Daoy (cell line): Measurements from ENCODE around the gene SMOC1. TPM values are rescaled to one million over a fixed set of nuclear protein-coding genes. Genes with fewer than 3 reads are reported as not detected.

ENCODE experiments used
- DNase-seq: peaks from one replicate; pipeline ENCODE4 v3.0.0-alpha.2; 2015; ENCODE audit warnings: low read depth
- total RNA-seq: library from RNA; depleted of rRNA; stranded (reverse); fragments of >200 nt; shearing (Covaris generic); gene quantifications from 2 replicates; pipeline ENCODE4 v1.2.3, GENCODE V29; 2014

The SMOC1 gene
- total RNA-seq, 1 experiment from 2014 or later: 5.9 TPM

DNA sequence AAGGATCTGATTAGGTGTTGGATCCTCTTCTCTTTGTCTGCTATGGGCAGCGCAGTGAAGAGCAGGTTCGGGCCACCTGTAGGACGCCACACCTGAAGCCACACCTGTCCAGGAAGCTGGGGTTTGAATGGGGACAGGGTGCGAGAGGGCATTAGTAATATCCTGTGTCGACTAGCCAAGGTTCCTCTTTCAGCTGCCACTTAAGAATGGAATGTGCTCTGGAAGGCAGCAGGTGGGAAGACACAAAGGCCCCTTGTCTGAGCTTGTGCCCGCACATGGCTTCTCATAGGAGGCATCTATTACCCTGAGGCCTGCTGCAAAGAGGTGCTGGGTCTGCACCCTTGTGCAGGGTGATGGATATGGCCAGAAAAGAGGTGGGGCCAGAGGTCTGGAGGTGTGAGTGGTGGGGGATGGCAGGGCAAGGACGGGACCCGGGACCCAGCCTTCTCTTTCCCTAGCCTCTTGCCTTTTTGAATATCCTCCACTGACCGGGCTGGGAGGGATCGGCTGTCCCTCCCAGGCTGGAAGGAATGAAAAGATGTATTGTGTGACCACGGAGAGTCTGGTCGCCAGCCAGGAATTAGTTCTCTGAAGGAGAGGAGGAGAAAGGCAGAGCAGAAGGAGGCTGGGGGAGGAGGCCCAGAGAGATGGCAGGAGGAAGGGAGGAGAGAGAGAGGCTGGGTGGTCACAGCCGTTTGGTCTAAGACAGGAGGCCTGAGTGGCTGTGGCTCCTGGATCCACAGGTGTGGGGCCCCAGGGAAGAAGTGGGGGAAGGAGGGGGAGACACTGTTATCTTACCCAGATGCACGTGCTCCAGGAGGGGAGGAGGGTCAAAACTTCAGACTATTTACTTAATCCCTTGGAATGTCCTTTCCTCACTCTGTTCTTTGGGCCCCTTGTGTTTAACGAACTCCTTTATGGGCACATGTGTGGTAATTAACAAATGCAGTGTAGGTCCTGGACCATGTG, 101.5 kb downstream of the SMOC1 start:
- no peak for DNase-seq

DNA sequence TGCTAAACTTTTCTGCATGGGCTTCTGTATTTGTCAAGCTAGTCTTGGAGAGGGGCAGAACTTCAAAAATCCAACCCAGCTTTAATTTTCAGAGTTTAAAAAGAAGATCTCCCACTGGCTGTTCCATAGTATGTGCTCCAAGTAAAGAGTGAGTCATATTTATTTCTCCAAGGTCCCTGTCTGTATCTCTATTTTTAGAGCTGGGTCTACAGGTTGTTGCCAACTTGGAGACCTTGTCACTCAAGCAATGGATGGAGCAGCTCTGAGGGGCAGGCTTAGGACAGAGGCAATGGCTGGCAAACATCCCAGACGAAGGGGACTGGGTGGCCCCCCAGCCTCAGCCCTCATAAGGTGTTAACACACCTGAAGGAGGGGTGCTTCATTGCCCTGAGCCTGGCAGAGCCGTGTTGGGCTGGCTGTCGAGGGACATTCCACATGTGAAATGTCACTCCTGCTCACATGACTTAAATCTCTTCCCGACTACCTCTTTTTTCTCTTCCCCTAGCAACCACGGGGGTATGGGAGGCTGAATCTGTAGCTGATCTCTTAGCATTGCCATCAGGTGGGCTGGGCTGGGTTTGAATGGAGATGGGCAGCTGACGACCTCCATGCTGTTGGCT, 103.1 kb downstream of the SMOC1 start:
- DNase-seq: no peak

DNA sequence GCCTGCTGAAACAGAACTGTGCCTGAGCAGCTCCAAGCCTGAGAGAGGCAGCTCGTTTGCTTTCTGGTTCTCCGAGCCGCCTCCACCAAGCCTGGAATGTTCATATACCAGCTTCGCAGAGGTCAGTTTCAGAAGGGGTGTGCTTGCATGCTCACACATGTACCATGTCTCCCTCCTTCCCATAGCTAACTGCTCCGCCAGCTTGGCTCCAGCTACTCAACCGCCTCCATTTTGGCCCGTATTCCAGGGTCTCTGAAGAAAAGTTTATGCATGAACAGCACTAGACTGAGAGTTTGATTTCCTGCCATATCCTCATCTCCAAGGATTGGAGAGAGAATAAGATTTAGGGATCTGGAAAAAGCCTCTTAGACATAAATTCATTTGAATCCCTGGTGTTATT, 103.7 kb downstream of the SMOC1 start:
- no peak for DNase-seq

DNA sequence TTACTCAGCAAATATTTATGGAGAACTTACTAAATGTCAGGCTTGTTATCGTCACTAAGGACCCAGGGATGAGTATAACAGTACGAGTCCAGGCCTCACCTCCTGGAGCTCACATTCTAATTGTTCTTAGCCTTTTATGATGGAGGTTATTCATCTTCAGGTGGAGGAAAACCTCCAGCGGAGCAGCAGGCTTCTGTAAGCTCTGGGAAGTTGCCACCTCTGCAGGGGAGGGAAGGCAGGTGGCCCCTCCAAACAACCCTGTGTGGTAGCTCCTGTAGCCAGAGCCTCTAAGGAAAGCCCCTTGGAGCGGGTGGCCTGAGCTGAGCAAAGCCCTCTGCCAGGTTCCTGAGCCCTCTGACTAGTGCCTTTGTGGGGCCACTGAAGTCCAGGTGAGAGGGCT, 104.1 kb downstream of the SMOC1 start:
- DNase-seq: no peak

DNA sequence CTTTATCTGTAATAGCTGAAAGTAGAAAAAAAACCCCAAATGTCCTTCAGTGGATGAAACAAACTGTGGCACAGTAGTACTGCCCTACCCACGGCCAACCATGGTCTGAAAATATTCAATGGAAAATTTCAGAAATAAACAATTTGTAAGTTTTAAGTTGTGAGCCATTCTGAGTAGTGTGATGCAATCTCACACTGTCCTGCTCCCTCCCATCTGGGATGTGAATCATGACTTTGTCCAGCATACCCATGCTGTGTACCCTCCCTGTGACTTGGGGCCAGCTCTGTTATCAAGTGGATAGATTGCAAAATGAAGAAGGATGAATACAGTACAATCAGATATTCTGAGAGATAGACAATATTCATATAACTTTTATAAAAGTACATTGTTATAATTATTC, 106.2 kb downstream of the SMOC1 start:
- DNase-seq: no peak

DNA sequence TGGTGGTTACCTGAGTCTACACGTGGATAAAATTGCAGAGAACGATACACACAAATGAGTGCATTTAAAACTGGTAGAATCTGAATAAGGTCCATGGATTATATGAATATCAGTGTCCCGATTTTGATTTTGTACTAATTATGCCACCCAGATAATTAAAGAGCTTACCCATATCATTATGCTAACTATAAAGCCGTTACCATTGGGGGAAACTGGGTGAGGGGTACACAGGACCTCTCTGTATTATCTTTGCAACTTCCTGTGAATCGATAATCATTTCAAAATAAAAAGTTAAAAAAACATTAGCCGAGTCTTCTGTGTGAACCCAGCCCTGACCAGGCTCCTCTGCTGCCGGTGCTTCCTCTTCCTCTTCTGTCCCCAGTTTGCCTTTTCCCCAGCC, 107.1 kb downstream of the SMOC1 start:
- DNase-seq: no peak

DNA sequence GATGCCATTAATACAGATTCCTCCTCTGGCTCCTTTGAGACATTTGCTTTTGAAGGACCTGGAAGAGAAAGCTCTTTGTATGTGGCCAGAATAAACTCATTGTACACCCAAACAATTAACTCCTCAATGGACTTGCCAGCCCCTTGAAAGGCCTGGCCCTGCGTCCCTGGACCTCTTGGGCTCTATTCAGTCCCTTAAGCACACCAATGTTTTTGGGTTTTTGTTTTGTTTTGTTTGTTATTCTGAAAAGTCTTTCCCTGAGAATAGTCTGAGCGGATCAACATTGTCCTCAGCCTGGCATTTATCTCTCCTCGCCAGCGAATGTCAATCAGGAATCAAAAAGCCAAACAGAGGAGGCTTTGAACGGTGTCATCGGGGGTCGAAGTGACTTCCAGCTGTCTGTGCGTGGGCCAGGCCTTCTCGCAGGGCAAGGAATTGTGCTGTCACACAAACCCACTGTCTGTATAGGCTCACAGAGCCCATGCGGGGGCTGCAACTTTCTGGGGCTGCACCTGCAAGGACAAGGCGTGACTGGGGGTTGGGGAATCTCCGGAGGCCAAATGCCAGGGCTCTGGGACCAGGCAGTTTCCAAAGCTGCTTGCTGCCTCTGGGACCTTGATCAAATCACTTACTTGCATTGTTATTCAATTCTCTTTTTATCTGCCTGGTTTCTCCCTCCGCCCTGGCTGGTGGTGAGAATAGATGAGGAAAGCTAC, 108.3 kb downstream of the SMOC1 start:
- DNase-seq: no peak

DNA sequence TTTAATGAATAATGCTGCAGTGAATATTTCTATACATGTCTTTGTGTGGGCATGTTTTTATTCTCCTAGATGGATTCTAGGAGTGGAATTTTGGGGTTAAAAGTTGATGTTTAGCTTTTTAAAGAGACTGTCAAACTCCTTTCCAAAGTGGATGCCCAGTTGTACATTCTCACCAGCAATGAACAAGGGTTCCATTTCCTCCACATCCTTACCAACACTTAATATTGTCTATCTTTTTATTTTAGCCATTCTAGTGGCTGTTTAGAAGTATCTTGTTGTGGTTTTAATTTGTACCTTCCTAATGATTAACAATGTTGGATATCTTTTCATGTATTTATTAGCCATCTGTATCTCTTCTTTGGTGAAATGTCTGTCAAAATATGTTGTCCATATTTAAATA, 109.8 kb downstream of the SMOC1 start:
- no peak for DNase-seq

DNA sequence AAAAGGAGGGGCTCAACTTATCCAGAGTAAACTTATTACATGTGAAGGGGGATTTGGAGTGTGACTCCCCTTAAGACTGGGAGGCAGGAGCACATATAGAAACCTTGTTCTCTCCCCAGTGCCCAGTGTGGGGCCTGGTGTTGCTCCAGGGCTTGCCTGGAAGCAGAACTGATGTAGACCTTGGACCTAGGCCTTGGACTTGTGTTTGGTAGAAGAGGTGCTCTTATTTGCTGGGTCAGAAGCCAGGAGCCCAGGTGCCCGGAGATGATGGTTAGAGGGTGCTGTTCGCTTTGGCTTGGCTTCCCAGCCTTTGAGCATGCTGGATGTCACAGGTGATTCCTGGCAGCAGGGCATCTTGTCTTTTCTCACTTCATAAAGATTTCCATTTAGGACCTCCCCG, 110.4 kb downstream of the SMOC1 start:
- no peak for DNase-seq

DNA sequence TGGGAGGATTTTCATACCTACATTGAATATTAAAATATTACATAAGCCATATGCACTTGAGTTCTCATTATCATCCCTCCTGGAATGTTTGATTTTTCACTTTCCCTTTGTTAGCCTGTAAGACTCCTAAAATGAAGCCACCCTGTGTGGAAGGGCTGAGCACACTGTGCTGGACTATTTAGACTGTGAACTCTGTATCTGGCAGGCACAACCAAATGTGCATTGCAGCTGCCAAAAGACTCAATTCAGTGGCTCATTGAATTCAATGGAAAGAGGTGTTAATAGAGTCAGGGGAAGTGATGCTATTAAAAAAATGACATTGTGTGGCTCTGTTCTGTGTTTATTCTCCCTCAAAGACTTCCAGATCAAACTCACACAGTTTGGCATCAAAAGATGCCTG, 111.1 kb downstream of the SMOC1 start:
- DNase-seq: no peak

DNA sequence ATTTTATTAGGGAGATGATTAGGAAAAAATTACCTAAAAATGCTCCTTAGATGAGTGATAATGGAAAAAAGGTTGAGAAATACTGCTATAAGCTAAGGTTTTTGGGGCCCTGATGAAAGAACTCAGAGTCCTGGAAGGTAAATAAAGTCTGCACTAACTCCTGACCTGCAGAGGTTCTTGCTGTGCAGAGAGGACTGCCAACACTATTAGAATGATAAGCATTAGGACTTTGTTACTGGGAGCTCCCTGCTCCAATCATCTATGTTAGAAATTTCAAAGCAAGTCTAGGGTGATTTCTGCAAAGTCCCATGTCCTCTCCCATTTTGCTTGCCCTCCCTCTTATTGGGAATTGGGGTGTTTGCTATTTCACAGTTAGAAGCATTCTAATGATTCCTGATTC, 112.2 kb downstream of the SMOC1 start:
- no peak for DNase-seq

DNA sequence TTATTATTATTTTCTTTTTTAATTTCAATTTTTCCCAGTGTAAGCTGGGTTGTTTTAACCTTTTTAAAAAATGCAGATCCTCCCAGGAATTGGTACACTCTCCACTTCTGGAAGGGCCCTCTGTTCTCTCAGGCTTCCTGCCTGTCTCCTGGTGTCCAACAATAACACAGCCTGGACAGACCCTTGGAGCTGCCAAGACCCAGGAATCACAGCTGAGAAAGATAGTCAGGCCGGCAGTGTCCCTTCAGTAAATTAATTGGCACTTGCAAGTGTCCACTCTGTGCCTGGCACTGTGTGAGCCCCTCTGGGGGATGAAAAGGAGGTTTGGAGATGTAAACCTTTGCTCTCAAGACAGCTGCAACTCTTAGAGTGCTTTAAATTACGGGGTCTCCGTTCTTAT, 113.3 kb downstream of the SMOC1 start:
- no peak for DNase-seq

DNA sequence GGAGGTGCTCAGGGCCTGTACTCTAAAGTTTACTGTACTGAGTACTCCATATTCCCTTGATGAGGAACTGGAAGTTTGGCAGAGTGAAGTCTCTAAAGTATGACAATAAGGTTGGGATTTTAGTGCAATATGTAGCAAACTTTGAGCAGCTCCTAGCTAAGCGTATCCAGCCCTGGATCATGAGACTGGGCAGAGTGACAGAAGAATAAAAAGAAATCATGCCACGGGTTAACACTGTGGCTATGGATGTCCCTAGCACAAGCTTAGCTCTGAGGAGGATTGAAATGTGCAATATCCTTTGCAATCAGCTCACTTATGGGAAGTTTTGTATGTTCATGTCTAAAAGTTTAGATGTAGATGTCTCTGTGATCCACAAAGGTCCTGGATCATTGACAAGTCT, 114.1 kb downstream of the SMOC1 start:
- DNase-seq: no peak

DNA sequence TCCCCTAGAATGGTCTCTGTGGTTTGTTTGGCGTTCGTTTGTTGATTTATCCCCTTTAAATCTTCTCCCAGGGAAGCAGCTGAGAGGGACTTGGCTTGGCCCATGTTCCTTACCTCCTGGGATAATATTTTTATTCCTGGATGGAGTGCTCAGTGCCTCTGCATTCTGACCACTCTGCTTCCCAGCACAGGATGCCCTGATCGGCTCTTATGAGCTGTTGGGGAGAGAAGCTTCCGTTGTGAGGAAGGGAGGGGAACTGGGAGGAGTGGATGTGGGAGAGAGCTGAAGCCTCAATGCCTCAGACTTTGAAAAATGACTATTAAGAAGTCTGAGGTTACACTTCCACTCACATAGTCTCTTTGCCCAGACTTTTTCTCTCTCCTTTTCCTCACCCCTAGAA, 114.8 kb downstream of the SMOC1 start:
- DNase-seq: no peak

DNA sequence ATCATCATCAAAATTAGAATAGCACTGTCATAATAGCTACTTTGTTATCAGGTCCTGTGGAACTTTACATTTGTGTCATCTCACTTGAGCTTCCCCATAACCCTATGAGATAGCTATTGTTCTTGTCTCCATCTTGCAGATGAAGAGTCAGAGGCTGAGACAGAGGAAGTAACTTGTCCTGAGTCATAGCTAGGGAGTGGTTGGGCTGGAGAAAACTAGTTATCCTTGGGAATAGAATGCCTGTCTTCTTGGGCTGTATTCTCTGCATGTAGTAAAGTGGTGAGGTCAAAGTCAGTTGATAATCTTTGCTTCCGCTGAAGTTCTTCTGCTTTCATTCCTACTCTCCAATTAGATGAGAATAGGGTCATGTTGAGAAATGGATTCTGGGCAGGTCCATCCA, 117.0 kb downstream of the SMOC1 start:
- DNase-seq: peak; percentile 72

DNA sequence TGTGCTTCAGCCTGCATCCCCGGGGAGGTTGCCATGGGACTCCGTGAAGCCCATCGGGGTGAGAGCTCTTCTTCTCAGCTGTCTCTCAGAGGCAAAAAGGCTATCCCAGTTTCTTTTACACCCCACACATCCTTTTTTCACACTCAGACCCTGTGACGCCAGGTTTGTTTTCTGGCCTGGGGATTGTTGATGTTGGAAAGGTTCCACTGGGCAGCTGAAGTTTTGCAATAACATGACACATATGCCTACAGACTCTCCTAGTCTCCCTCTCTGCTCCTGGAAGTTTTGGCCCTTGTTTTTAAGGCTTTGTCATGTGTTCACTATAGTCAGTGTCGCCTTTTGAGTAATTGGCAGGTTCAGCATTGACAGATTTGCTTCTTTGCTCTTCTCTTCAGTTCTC, 118.6 kb downstream of the SMOC1 start:
- DNase-seq: peak; percentile 91

DNA sequence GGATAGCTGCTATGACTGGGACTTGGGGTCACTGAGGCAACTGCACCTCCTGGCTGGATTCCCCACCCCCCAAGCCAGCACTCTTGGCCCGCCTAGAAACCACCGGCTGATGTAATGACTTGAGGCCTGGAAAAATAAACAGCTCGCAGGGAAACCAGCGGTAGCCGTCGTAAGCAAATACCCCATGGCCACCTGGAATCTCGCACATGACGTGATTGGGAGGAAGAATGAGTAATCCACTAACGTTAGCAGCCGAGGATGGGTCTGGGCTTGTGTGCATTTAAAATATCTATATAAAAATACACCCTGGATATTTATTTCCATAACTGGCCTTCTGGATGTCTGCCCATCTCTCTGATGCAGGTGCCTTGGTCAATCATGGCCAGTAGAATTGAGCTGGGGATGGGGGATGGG, 120.1 kb downstream of the SMOC1 start:
- peak; percentile 96 for DNase-seq

DNA sequence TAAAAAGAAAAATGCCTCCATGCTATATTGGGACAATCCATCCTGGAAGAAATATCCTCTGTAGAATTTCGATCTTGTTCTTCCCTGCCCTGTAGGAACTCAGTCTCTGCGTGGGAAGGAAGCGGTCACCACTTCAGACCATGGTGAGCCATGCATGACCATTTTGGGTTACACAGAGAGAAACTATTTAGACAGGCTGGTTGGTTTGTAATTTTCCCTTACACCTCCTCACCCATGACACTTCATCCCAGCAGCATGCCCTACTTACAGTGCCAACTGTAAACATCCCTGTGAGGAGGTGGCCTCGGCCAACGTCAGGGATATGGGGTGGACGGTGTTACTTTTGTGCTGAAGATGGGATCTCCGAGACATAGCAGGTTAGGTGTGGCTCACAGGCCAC, 121.4 kb downstream of the SMOC1 start:
- peak; percentile 86 for DNase-seq

DNA sequence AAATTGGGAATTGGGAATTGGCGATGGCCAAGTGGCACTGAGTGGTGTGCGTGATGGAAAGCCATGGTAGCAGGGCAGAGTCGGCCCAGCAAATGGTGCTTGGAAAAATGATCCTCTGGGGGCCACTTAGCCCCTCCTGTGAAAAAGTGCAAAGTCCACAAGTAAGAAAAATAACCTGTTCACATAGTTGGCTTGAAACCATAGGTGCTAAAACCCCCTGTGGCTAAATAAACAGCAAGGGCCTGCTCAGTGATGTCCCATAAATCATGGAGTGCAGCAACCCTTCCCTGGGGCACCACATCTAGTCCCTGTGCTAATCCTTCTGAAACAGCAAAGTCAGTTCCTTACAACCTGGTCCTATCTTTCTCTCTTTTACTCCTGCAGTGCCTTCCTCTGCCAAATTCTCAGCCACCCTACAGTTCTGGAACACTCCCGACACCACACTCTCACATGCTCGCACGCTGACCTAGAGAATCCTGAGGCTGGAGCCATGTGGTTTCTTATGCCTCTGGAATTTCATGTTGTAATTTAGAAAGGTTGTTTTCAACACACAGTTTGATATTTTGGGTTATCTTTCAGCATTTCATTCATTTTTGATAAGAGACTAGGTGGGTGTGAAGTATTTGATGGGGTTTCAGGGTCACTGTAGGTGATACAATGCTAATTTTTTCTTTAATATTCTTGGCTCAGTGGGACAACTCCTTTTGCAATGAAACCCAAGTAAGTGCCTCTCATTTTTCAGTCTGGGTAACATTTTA, 123.6 kb downstream of the SMOC1 start:
- no peak for DNase-seq

DNA sequence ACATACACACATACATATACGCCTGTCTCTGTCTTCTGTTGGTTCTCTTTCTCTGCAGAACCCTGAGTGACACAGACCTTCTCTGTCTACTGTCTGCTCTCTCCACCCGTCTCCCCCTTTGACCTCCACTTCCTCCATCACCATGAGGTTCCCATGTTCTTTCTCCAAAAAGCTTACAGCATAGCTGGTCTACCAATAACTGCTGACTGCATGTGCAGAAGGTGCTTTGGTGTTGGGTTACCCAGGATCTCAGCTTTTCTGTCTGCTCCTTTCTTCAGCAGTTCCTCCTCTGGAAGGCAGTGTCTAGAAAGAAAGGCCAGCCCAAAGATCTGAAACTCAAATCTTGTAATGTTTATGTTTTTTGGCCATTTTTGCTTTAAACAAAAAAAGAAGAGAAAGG, 125.6 kb downstream of the SMOC1 start:
- no peak for DNase-seq

DNA sequence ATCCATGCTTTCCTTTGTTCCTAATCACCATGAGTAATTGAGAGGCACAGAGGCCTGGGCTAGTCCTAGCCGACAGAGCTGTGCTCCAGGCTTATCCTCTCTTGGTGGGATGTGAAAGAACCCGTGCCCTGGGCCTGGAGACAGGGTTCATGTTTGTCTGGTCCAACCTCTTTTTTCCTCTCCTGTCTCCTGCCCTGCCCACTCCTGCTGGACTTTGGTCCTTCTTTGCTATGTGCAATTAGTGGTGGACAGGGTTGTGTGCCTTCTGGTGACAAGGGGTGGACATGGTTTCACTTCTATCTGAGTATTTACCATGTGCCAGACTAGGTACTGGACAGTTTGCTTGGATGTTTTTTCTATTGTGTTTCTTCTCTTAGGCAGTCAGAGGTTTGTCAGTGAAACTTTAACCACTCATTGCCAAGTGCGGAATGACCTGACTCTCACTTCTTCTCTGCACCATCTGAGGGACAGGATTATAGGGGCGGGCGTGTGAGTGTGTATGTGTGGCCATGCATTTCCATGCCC, 126.1 kb downstream of the SMOC1 start:
- DNase-seq: no peak

DNA sequence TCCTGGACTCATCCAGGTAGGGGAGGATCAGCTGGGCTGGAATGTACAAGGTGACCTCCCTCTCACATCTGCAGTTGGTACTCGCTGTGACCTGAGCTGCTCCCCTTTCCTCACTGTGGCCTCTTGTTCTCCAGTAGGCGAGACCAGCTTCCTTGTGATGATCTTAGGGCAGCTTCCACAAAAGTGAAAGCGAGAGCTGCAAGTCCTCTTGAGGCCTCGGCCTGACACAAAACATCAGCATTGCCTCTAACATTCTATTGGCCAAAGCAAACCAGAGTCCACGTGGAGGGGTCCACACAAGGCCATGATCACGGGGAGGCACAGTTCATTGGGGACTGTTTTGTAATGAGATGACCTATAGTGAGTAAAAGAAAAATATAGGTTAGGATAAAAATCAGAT, 127.5 kb downstream of the SMOC1 start:
- no peak for DNase-seq
